ENCODE measurements around the gene RASA3.

- no peak for TF ChIP-seq ETV6 (CRISPR knock-in tag; IDR thresholded peaks at IDR 0.05)
- TF ChIP-seq ZNF263 (CRISPR knock-in tag; IDR thresholded peaks at IDR 0.05; ENCODE audit: low read depth) = no peak
- no peak for TF ChIP-seq USF1 (CRISPR knock-in tag; IDR thresholded peaks at IDR 0.05)
- no peak for TF ChIP-seq CTCF (IDR thresholded peaks at IDR 0.05)
- TF ChIP-seq ZNF423 (CRISPR knock-in tag; IDR thresholded peaks at IDR 0.05) = no peak
- TF ChIP-seq USF2 (CRISPR knock-in tag; IDR thresholded peaks at IDR 0.05) = no peak
- TF ChIP-seq MAX (CRISPR knock-in tag; IDR thresholded peaks at IDR 0.05) = no peak
- TF ChIP-seq CDX4 (CRISPR knock-in tag; IDR thresholded peaks at IDR 0.05; ENCODE audit: borderline replicate concordance) = no peak
- no peak for TF ChIP-seq CREB1 (CRISPR knock-in tag; IDR thresholded peaks at IDR 0.05)
- no peak for TF ChIP-seq ATF2 (CRISPR knock-in tag; IDR thresholded peaks at IDR 0.05; ENCODE audit: borderline replicate concordance, low read depth)
- no peak for TF ChIP-seq NFE2L1 (CRISPR knock-in tag; IDR thresholded peaks at IDR 0.05)
These were observed 2.8 kb downstream of the RASA3 start for GRCh38 chr13:114129649-114130062.
